GM10248 (cell line): ENCODE data around the gene KCND3.

Experiments used
- CTCF ChIA-PET: fragments of 300-600 bp; sonication (Branson Sonifier 250); formaldehyde crosslinking; extraction: SDS; loops from one replicate; lab custom pipeline; 2021; ENCODE audit warnings: antibody characterized with exemption; lab: Yijun Ruan, JAX
- POLR2A ChIA-PET: fragments of 350-650 bp; sonication (Branson Sonifier 250); formaldehyde crosslinking; extraction: SDS; loops from one replicate; lab custom pipeline; 2020; ENCODE audit warnings: antibody characterized with exemption; lab: Yijun Ruan, JAX
- DNase-seq: peaks from one replicate; pipeline ENCODE4 v3.0.0; 2012; ENCODE audit errors: extremely low spot score
- CTCF ChIP-seq: IDR thresholded peaks from 2 replicates; pipeline ENCODE4 v1.5.1; 2012; ENCODE audit warnings: mild to moderate bottlenecking, low read depth; ENCODE audit errors: extremely low read depth, missing control alignments, control extremely low read depth

The KCND3 gene

GRCh38 chr1:111907321-111907720, 82.1 kb downstream of the KCND3 start:
- no peak for TF ChIP-seq CTCF
- CTCF ChIA-PET: interaction anchor here (1.3 kb wide), 1 partner anchor 23 kb away, joined by 3 read pairs; no protein-coding TSS in a partner anchor
- POLR2A ChIA-PET: no interaction called here
- no peak for DNase-seq

- no peak for TF ChIP-seq CTCF
- no peak for DNase-seq
- POLR2A ChIA-PET: no interaction called here
- CTCF ChIA-PET: interaction anchor here (1.3 kb wide), 1 partner anchor 23 kb away, joined by 3 read pairs; no protein-coding TSS in a partner anchor
Measured at GRCh38 chr1:111906816-111907215, 82.7 kb downstream of the KCND3 start.

GRCh38 chr1:111906111-111906510, 83.4 kb downstream of the KCND3 start:
- ChIA-PET POLR2A (no interaction called here), CTCF (no interaction called here)
- no peak for TF ChIP-seq CTCF
- no peak for DNase-seq

- CTCF ChIA-PET: interaction anchor here (1.0 to 1.2 kb wide), 2 partner anchors 11 to 14 kb away, joined by 3 read pairs; no protein-coding TSS in a partner anchor
- no peak for DNase-seq
- POLR2A ChIA-PET: no interaction called here
- TF ChIP-seq CTCF: no peak
Measured at GRCh38 chr1:111904478-111905218, 84.8 kb downstream of the KCND3 start.

GRCh38 chr1:111903871-111904449, 85.5 kb downstream of the KCND3 start:
- DNase-seq: no peak
- CTCF ChIA-PET: interaction anchor here (1.0 to 1.2 kb wide), 2 partner anchors 10 to 15 kb away, joined by 3 read pairs; no protein-coding TSS in a partner anchor
- POLR2A ChIA-PET: no interaction called here
- TF ChIP-seq CTCF: no peak

GRCh38 chr1:111903148-111903870, 86.2 kb downstream of the KCND3 start:
- POLR2A ChIA-PET: no interaction called here
- TF ChIP-seq CTCF: no peak
- DNase-seq: no peak
- CTCF ChIA-PET: interaction anchor here (1.2 kb wide), 1 partner anchor 15 kb away, joined by 3 read pairs; no protein-coding TSS in a partner anchor
